Measurements from ENCODE around the gene EPAS1.

Gene EPAS1

GRCh38 chr2:46300406-46300832 lies 3.2 kb downstream of the EPAS1 start:
- H3K79me2 ChIP-seq (ENCODE audit: control insufficient read depth, insufficient read depth, low read length, unreplicated experiment) = peaks cover 77% of the 10 kb centered on the region
- H2AFZ ChIP-seq (ENCODE audit: low read length, unreplicated experiment) = no peak overlapping the region
- peak overlapping the region; percentile 99 for H3K4me3 ChIP-seq (ENCODE audit: low read depth, low read length)
- peaks cover 24% of the 10 kb centered on the region for H3K4me1 ChIP-seq (ENCODE audit: control insufficient read depth, insufficient read depth, low read length, unreplicated experiment)
- peak overlapping the region; percentile 78 for H3K27ac ChIP-seq (ENCODE audit: low read depth, low read length)
- H3K27me3 ChIP-seq (ENCODE audit: insufficient read depth, low read length) = no peaks in the 10 kb centered on the region
- 0 out of 2 replicates have a peak, but pooled peaks cover 10% of the 10 kb centered on the region for H3K36me3 ChIP-seq (ENCODE audit: insufficient read depth, low read length)

- Histone ChIP-seq H3K4me3 (ENCODE audit: low read depth, low read length) (no peak overlapping the region), H3K4me1 (ENCODE audit: control insufficient read depth, insufficient read depth, low read length, unreplicated experiment) (peaks cover 40% of the 10 kb centered on the region), H3K36me3 (ENCODE audit: insufficient read depth, low read length) (0 out of 2 replicates have a peak, but pooled peaks cover 10% of the 10 kb centered on the region), H3K27me3 (ENCODE audit: insufficient read depth, low read length) (no peaks in the 10 kb centered on the region), H3K27ac (ENCODE audit: low read depth, low read length) (no peak overlapping the region), H2AFZ (ENCODE audit: low read length, unreplicated experiment) (no peak overlapping the region), H3K79me2 (ENCODE audit: control insufficient read depth, insufficient read depth, low read length, unreplicated experiment) (peaks cover 92% of the 10 kb centered on the region)
These were observed 4.9 kb downstream of the EPAS1 start for GRCh38 chr2:46302005-46302695.

GRCh38 chr2:46303233-46303632 lies 6.0 kb downstream of the EPAS1 start:
- H3K4me1 ChIP-seq (ENCODE audit: control insufficient read depth, insufficient read depth, low read length, unreplicated experiment) = peaks cover 49% of the 10 kb centered on the region
- no peaks in the 10 kb centered on the region for H3K27me3 ChIP-seq (ENCODE audit: insufficient read depth, low read length)
- peaks cover 94% of the 10 kb centered on the region for H3K79me2 ChIP-seq (ENCODE audit: control insufficient read depth, insufficient read depth, low read length, unreplicated experiment)
- no peak overlapping the region for H3K27ac ChIP-seq (ENCODE audit: low read depth, low read length)
- H2AFZ ChIP-seq (ENCODE audit: low read length, unreplicated experiment) = no peak overlapping the region
- H3K36me3 ChIP-seq (ENCODE audit: insufficient read depth, low read length) = 0 out of 2 replicates have a peak, but pooled peaks cover 10% of the 10 kb centered on the region
- H3K4me3 ChIP-seq (ENCODE audit: low read depth, low read length) = no peak overlapping the region

- H3K79me2 ChIP-seq (ENCODE audit: control insufficient read depth, insufficient read depth, low read length, unreplicated experiment) = peaks cover 92% of the 10 kb centered on the region
- H3K27ac ChIP-seq (ENCODE audit: low read depth, low read length) = no peak overlapping the region
These were observed 6.6 kb downstream of the EPAS1 start for GRCh38 chr2:46303822-46304221.

GRCh38 chr2:46304635-46305034 lies 7.4 kb downstream of the EPAS1 start:
- Histone ChIP-seq H3K27ac (ENCODE audit: low read depth, low read length) (no peak overlapping the region), H3K27me3 (ENCODE audit: insufficient read depth, low read length) (no peaks in the 10 kb centered on the region)

More at GRCh38 chr2:46303822-46304221, 6.6 kb downstream of the EPAS1 start:
- no peak overlapping the region for H2AFZ ChIP-seq (ENCODE audit: low read length, unreplicated experiment)
- no peak overlapping the region for H3K4me3 ChIP-seq (ENCODE audit: low read depth, low read length)
- 0 out of 2 replicates have a peak, but pooled peaks cover 10% of the 10 kb centered on the region for H3K36me3 ChIP-seq (ENCODE audit: insufficient read depth, low read length)
- H3K27me3 ChIP-seq (ENCODE audit: insufficient read depth, low read length) = no peaks in the 10 kb centered on the region
- peaks cover 55% of the 10 kb centered on the region for H3K4me1 ChIP-seq (ENCODE audit: control insufficient read depth, insufficient read depth, low read length, unreplicated experiment)

GRCh38 chr2:46305187-46305586 lies 8.0 kb downstream of the EPAS1 start:
- Histone ChIP-seq H3K36me3 (ENCODE audit: insufficient read depth, low read length) (0 out of 2 replicates have a peak, but pooled peaks cover 10% of the 10 kb centered on the region), H2AFZ (ENCODE audit: low read length, unreplicated experiment) (no peak overlapping the region), H3K27ac (ENCODE audit: low read depth, low read length) (no peak overlapping the region), H3K4me1 (ENCODE audit: control insufficient read depth, insufficient read depth, low read length, unreplicated experiment) (peaks cover 66% of the 10 kb centered on the region), H3K79me2 (ENCODE audit: control insufficient read depth, insufficient read depth, low read length, unreplicated experiment) (peaks cover 91% of the 10 kb centered on the region), H3K4me3 (ENCODE audit: low read depth, low read length) (no peak overlapping the region), H3K27me3 (ENCODE audit: insufficient read depth, low read length) (no peaks in the 10 kb centered on the region)

More at GRCh38 chr2:46304635-46305034, 7.4 kb downstream of the EPAS1 start:
- H3K79me2 ChIP-seq (ENCODE audit: control insufficient read depth, insufficient read depth, low read length, unreplicated experiment) = peaks cover 91% of the 10 kb centered on the region
- peaks cover 63% of the 10 kb centered on the region for H3K4me1 ChIP-seq (ENCODE audit: control insufficient read depth, insufficient read depth, low read length, unreplicated experiment)
- no peak overlapping the region for H3K4me3 ChIP-seq (ENCODE audit: low read depth, low read length)
- 0 out of 2 replicates have a peak, but pooled peaks cover 10% of the 10 kb centered on the region for H3K36me3 ChIP-seq (ENCODE audit: insufficient read depth, low read length)
- no peak overlapping the region for H2AFZ ChIP-seq (ENCODE audit: low read length, unreplicated experiment)

GRCh38 chr2:46305767-46306166 lies 8.6 kb downstream of the EPAS1 start:
- Histone ChIP-seq H3K36me3 (ENCODE audit: insufficient read depth, low read length) (0 out of 2 replicates have a peak, but pooled peaks cover 10% of the 10 kb centered on the region), H2AFZ (ENCODE audit: low read length, unreplicated experiment) (no peak overlapping the region), H3K4me3 (ENCODE audit: low read depth, low read length) (no peak overlapping the region), H3K27ac (ENCODE audit: low read depth, low read length) (peak overlapping the region; percentile 45), H3K79me2 (ENCODE audit: control insufficient read depth, insufficient read depth, low read length, unreplicated experiment) (peaks cover 90% of the 10 kb centered on the region), H3K27me3 (ENCODE audit: insufficient read depth, low read length) (no peaks in the 10 kb centered on the region), H3K4me1 (ENCODE audit: control insufficient read depth, insufficient read depth, low read length, unreplicated experiment) (peaks cover 66% of the 10 kb centered on the region)

GRCh38 chr2:46306330-46306751 lies 9.1 kb downstream of the EPAS1 start:
- H3K27ac ChIP-seq (ENCODE audit: low read depth, low read length) = peak overlapping the region; percentile 45
- no peak overlapping the region for H2AFZ ChIP-seq (ENCODE audit: low read length, unreplicated experiment)
- H3K27me3 ChIP-seq (ENCODE audit: insufficient read depth, low read length) = no peaks in the 10 kb centered on the region
- no peak overlapping the region for H3K4me3 ChIP-seq (ENCODE audit: low read depth, low read length)
- H3K4me1 ChIP-seq (ENCODE audit: control insufficient read depth, insufficient read depth, low read length, unreplicated experiment) = peaks cover 69% of the 10 kb centered on the region
- H3K79me2 ChIP-seq (ENCODE audit: control insufficient read depth, insufficient read depth, low read length, unreplicated experiment) = peaks cover 88% of the 10 kb centered on the region
- H3K36me3 ChIP-seq (ENCODE audit: insufficient read depth, low read length) = 0 out of 2 replicates have a peak, but pooled peaks cover 10% of the 10 kb centered on the region

- H3K36me3 ChIP-seq (ENCODE audit: insufficient read depth, low read length) = 0 out of 2 replicates have a peak, but pooled peaks cover 10% of the 10 kb centered on the region
- peaks cover 88% of the 10 kb centered on the region for H3K79me2 ChIP-seq (ENCODE audit: control insufficient read depth, insufficient read depth, low read length, unreplicated experiment)
- no peak overlapping the region for H3K4me3 ChIP-seq (ENCODE audit: low read depth, low read length)
- no peaks in the 10 kb centered on the region for H3K27me3 ChIP-seq (ENCODE audit: insufficient read depth, low read length)
- H2AFZ ChIP-seq (ENCODE audit: low read length, unreplicated experiment) = no peak overlapping the region
- H3K27ac ChIP-seq (ENCODE audit: low read depth, low read length) = peak overlapping the region; percentile 45; the same call in 1 of the 2 replicates
- H3K4me1 ChIP-seq (ENCODE audit: control insufficient read depth, insufficient read depth, low read length, unreplicated experiment) = peaks cover 77% of the 10 kb centered on the region
These were observed 9.9 kb downstream of the EPAS1 start for GRCh38 chr2:46306988-46307655.

GRCh38 chr2:46308081-46308480 lies 10.9 kb downstream of the EPAS1 start:
- Histone ChIP-seq H3K4me1 (ENCODE audit: control insufficient read depth, insufficient read depth, low read length, unreplicated experiment) (peaks cover 86% of the 10 kb centered on the region), H3K27me3 (ENCODE audit: insufficient read depth, low read length) (no peaks in the 10 kb centered on the region), H2AFZ (ENCODE audit: low read length, unreplicated experiment) (no peak overlapping the region), H3K79me2 (ENCODE audit: control insufficient read depth, insufficient read depth, low read length, unreplicated experiment) (peaks cover 90% of the 10 kb centered on the region), H3K4me3 (ENCODE audit: low read depth, low read length) (no peak overlapping the region), H3K36me3 (ENCODE audit: insufficient read depth, low read length) (0 out of 2 replicates have a peak, but pooled peaks cover 10% of the 10 kb centered on the region), H3K27ac (ENCODE audit: low read depth, low read length) (no peak overlapping the region)
